Skeletal muscle tissue (tissue), 4 donors: ENCODE measurements around the gene SLC27A1. TPM values are rescaled to one million over a fixed set of nuclear protein-coding genes. Genes with fewer than 3 reads are reported as not detected.
A peak's percentile ranks its signal among the peaks of the same experiment; 100 is the strongest.

Experiments used
- H3K27ac ChIP-seq: one replicate; pipeline ENCODE4 v1.7.0; 2013; ENCODE audit warnings: mild to moderate bottlenecking, low read depth, low read length, inconsistent platforms
- H3K27me3 ChIP-seq, 3 donors: one replicate each; pipeline ENCODE4 v1.7.0; 2013; ENCODE audit warnings: low read length in 3 of 3; ENCODE audit not compliant: control insufficient read depth in 3 of 3, insufficient read depth in 3 of 3
- H3K36me3 ChIP-seq, 3 donors: one replicate each; pipeline ENCODE4 v1.7.0; 2013; ENCODE audit warnings: low read length in 3 of 3; ENCODE audit not compliant: control insufficient read depth in 3 of 3, insufficient read depth in 3 of 3
- H3K4me1 ChIP-seq, 3 donors: one replicate each; pipeline ENCODE4 v1.7.0; 2013; ENCODE audit warnings: low read length in 3 of 3, mild to moderate bottlenecking in 3 of 3; ENCODE audit not compliant: control insufficient read depth in 3 of 3, insufficient read depth in 3 of 3
- H3K4me3 ChIP-seq, 3 donors: one replicate each; pipeline ENCODE4 v1.7.0; 2013; ENCODE audit warnings: low read length in 3 of 3
- H3K9ac ChIP-seq, 3 donors: one replicate each; pipeline ENCODE4 v1.7.0; 2013; ENCODE audit warnings: low read length in 3 of 3, mild to moderate bottlenecking in 3 of 3, moderate library complexity in 2 of 3, low read depth in 1 of 3
- H3K9me3 ChIP-seq, 3 donors: one replicate each; pipeline ENCODE4 v1.7.0; 2013; ENCODE audit warnings: low read length in 3 of 3; ENCODE audit not compliant: control insufficient read depth in 3 of 3
- total RNA-seq: library from RNA; depleted of rRNA; stranded (reverse); fragments of >200 nt; gene quantifications from one replicate; pipeline ENCODE4 v1.2.3, GENCODE V29; 2014
- donor health status: Osteomylitis.

SLC27A1 gene
- total RNA-seq, 1 donor from 2014 or later: 12.0 TPM

DNA sequence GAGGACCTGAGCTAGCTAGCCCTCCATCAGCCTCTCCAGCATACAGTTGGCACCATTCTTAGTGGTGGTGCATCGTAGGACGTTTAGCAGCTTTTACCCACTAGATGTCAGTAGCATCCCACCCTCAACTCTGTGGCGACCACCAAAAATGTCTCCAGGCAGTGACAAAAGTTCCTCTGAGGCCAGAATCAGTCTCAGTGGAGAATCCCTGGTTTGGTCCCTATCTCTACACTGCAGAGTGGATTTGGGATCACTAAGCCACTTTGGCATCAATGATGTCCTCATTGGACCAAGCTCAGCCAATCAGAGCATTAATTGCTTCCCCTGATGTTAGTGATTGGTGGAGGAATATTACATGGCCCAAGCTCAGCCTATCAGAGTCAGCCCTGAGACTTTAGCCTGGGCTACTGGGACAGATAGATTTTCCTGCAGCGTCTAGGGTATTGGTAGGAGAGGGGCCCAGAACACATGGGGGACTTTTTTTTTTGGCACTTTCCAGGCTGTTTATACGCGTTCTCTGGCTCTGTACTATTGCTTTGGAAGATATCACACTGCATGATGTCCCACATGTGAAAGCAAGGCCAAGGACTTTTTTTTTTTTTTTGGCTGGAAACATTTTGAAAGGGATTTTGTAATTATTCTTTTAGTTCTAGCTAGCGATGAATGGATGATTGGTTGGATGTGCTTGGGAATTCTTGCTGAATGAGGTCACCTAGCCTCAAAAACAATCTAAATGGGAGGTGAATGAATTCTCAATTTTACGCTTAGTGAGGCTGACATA lies 28.9 kb upstream of the SLC27A1 start:
- no peaks in the 10 kb centered on the region for H3K36me3 ChIP-seq
- no peaks in the 10 kb centered on the region for H3K4me1 ChIP-seq
- peaks cover 0 to 3% (median 0%) of the 10 kb centered on the region in 3 donors for H3K9me3 ChIP-seq
- no peak overlapping the region for H3K4me3 ChIP-seq
- H3K9ac ChIP-seq: no peak overlapping the region
- peaks cover 0 to 6% (median 3%) of the 10 kb centered on the region in 3 donors for H3K27me3 ChIP-seq
- H3K27ac ChIP-seq: no peak overlapping the region

DNA sequence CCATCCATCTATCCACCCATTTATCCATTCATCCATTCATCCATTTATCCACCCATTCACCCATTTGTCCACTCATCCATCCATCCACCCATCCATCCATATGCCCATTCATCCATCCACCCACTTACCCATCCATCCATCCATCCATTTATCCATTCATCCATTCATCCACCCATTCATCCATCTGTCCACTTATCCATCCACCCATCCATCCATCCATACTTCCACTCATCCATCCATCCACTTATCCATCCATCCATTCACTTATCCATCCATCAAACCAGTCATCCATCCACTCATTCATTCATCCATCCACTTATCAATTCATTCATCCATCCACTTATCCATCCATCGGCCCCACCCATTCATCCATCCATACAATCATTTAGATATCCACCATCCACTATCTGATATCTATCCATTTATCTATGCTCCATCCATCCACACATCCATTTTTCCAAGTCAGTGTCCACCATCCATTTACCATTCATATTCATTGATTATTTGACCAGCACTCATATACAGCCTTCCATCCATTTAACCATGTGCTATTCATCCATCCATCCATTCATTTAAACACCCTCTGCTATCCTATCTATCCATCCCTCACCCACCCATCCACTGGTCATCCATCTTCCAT lies 24.7 kb upstream of the SLC27A1 start:
- no peak overlapping the region for H3K27ac ChIP-seq
- no peak overlapping the region for H3K9ac ChIP-seq
- peaks cover 9 to 21% (median 15%) of the 10 kb centered on the region in 3 donors for H3K27me3 ChIP-seq
- H3K9me3 ChIP-seq: peaks cover 0 to 3% (median 0%) of the 10 kb centered on the region in 3 donors
- peaks cover 0 to 2% (median 0%) of the 10 kb centered on the region in 3 donors for H3K4me1 ChIP-seq
- H3K4me3 ChIP-seq: no peak overlapping the region
- H3K36me3 ChIP-seq: no peaks in the 10 kb centered on the region

DNA sequence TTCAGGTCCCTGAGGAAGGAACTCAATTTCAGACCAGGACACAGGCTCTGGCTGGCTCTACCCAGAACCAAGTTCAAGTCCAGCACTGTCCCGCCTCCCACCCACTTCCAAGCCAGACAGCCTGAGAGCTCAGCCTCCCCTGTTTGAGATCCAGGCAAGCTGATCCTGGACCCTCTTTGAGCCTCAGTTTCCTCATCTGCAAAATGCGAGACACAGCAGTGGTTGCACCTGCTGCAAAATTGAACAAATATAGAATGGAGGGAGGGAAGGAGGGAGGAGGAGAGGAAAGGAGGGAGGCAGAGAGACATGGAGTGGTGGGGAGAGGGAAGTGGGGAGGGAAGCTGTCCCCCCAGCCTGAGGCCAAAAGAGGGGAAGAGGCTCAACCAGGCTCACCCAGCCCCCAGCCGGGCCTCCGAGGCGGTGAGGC lies 22.6 kb upstream of the SLC27A1 start:
- Histone ChIP-seq H3K4me3 (no peak overlapping the region), H3K27ac (no peak overlapping the region), H3K27me3 (peaks cover 17 to 21% (median 21%) of the 10 kb centered on the region in 3 donors), H3K36me3 (no peaks in the 10 kb centered on the region), H3K9me3 (no peaks in the 10 kb centered on the region), H3K9ac (peak overlapping the region in 1 of 3 donors; percentile 16), H3K4me1 (peaks cover 0 to 2% (median 0%) of the 10 kb centered on the region in 3 donors)

DNA sequence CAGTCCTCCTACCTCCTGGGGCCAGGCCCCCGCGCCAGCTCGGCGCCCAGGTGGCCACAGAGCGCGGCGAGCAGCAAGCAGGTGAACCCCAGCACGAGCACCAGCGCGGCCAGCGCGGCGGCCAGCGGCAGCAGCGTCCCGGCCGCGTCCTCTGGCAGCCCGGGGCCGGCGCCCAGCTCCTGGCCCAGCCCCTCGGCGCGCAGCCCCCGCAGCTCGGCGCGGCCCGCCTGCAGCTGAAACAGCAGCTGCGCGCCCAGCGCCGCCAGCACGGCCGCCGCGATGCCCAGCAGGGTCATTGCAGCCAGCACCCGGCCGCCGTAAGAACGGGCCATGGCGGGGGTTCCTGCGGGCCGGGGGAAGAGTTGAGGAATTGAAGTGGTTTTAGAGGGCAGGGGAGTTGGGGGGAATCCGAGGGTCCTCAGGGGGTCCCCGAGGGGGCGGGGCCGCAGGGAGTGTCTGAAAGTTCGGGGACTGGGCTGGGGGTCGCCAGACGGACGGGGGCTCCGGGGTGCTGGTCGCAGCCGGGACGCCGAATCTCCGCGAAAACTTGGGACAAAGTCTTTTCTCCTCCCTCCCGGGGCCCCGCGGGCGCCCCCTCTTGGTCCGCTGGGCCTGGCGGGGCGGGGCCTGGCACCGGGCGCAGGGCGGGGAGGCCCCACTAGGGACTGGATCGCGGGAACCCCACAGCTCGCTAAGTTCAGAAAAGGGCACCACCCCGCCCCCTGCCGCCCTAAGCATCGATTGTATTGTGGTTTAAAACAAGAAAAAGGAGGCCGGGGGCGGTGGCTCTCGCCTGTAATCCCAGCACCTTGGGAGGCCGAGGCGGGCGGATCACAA lies 22.0 kb upstream of the SLC27A1 start, which contains the start of gene TMEM221:
TSS of gene TMEM221 (minus strand) at position 538 of the 837 bp plus-strand sequence. CDS start at position 332, 206 bp downstream.
- H3K9ac ChIP-seq: peak within 1 kb of the TSS in 1 of 3 donors; percentile 16

DNA sequence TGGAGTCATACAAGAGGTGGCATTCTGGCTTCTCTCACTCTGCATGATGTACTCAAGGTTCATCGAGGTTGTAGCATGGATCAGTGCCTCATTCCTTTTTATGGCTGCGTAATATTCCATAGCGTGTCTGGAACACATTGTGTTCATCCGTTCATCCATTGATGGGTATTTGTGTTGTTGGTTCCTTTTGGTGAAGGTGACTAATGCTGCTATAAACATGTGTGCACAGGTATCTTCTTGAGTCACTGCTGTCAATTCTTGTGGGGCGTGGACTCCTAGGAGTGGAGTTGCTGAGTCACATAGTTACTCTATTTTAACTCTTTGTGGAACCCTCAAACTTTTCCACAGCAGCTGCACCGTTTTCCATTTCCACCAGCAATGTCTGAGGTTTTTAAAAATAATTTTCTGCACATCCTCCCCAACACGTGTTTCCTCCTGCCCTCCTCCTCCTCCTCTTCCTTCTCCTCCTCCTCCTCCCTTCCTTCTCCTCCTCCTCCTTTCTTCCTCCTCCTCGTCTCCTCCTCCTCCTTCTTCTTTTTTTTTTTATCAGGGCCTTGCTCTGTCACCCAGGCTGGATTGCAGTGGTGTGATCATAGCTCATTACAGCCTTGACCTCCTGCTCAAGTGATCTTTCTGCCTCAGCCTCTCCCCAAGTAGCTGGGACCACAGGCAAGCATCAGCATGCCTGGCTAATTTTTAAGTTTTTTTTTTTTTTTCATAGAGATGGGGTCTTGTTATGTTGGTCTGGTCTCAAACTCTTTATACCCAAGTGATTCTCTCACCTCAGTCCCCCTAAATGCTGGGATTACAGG lies 19.9 kb upstream of the SLC27A1 start:
- H3K9ac ChIP-seq: no peak overlapping the region
- no peak overlapping the region for H3K27ac ChIP-seq
- peaks cover 0 to 7% (median 0%) of the 10 kb centered on the region in 3 donors for H3K4me1 ChIP-seq
- H3K4me3 ChIP-seq: no peak overlapping the region
- H3K9me3 ChIP-seq: no peaks in the 10 kb centered on the region
- peaks cover 31 to 33% (median 32%) of the 10 kb centered on the region in 3 donors for H3K27me3 ChIP-seq
- H3K36me3 ChIP-seq: no peaks in the 10 kb centered on the region

More for the DNA sequence above, 22.0 kb upstream of the SLC27A1 start, which contains the start of gene TMEM221:
- H3K4me1 ChIP-seq: peaks cover 0 to 3% (median 0%) of the 10 kb centered on the region in 3 donors
- H3K9me3 ChIP-seq: no peaks in the 10 kb centered on the region
- H3K4me3 ChIP-seq: no peak within 1 kb of the TSS
- H3K36me3 ChIP-seq: no peaks in the 10 kb centered on the region
- H3K27me3 ChIP-seq: peaks cover 17 to 23% (median 23%) of the 10 kb centered on the region in 3 donors
- H3K27ac ChIP-seq: no peak within 1 kb of the TSS

DNA sequence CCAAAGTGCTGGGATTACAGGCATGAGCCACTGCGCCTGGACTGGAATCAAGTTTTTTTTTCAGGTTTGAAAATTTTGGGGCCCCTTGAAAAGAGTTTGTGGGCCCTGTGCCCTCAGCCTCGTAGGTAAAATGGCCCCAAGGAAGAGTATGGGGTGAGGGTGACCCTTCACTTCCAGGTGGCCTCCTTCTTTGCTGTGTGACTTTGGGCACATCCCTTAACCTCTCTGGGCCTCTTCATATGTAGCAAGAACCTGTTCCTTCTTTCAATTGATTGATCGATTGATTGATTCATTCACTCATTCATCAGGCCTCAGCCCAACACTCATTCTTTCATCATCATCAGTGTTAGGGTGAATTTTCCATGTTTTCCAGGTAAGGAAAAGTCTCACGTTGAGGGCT lies 18.5 kb upstream of the SLC27A1 start:
- Histone ChIP-seq H3K9ac (no peak overlapping the region), H3K27ac (no peak overlapping the region), H3K4me1 (peaks cover 0 to 9% (median 0%) of the 10 kb centered on the region in 3 donors), H3K9me3 (no peaks in the 10 kb centered on the region), H3K36me3 (no peaks in the 10 kb centered on the region), H3K4me3 (no peak overlapping the region), H3K27me3 (peaks cover 37 to 46% (median 44%) of the 10 kb centered on the region in 3 donors)

DNA sequence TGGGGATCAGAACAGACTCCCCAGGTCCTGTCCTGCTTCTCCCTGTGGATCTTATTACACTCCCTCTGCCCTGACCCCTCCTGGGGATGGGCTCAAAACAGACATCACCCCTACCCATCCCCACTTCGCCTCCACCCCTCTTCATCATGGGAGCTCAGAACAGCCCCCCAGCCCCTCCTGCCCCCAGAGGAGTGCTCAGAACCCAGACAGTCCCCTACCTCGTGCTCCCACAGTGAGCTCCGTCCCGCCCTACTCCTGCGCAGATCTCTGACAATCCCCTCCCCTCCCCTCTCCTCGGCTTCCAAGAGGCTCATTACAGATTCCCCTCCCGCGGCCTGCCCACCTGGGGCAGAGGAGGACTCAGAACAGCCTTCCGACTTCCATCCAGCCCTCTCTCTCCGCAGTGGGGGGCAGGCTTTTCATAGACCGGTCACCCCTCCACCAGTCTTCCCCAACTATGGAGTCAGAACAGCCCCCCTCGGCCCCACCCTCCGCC lies 15.7 kb upstream of the SLC27A1 start:
- H3K9ac ChIP-seq: no peak overlapping the region
- no peaks in the 10 kb centered on the region for H3K9me3 ChIP-seq
- H3K27ac ChIP-seq: no peak overlapping the region
- H3K36me3 ChIP-seq: no peaks in the 10 kb centered on the region
- peaks cover 37 to 56% (median 50%) of the 10 kb centered on the region in 3 donors for H3K27me3 ChIP-seq
- H3K4me3 ChIP-seq: no peak overlapping the region
- peaks cover 0 to 7% (median 0%) of the 10 kb centered on the region in 3 donors for H3K4me1 ChIP-seq

DNA sequence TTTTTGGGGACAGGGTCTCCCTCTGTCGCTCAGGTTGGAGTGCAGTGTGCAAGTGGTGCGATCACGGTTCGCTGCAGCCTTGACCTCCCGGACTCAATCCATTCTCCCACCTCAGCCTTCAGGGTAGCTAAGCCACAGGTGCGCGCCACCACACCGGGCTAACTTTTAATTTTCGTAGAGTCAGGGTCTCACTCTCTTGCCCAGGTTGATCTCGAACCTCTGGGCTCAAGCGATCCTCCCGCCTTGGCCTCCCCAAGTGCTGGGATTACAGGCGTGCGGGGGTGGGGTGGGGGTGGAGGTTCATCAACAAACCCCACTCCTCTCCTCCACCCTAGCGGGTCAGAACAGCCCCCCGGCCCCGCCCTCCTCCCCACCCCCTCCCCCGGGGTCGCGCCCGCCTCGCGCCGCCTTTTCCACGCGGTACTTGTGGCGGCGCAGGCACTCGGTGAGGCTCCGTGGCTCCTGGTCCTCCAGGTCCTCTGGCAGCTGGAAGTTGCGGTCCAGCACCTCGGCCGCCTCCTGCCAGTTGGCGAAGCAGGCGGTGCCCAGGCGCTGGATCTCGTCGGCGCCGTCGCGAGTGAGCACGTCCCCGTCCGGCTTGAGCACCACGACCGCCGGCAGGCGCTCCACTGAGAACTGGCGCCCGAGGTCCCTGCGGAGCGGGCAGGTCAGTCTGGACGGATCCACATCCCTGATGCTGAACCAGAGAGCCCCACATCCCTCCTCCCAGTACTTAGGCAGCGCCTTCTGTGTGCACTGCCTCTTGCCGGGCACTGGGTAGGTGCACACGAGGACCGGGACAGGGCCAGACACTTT lies 14.8 kb upstream of the SLC27A1 start:
- H3K27me3 ChIP-seq: peaks cover 35 to 64% (median 49%) of the 10 kb centered on the region in 3 donors
- H3K9me3 ChIP-seq: no peaks in the 10 kb centered on the region
- H3K9ac ChIP-seq: no peak overlapping the region
- no peak overlapping the region for H3K27ac ChIP-seq
- no peaks in the 10 kb centered on the region for H3K36me3 ChIP-seq
- peak overlapping the region in 1 of 3 donors; percentile 6 for H3K4me3 ChIP-seq
- H3K4me1 ChIP-seq: peaks cover 0 to 7% (median 0%) of the 10 kb centered on the region in 3 donors
